ENCODE measurements around the gene SLC6A11.

GRCh38 chr3:10976770-10977169 lies 160.7 kb downstream of the SLC6A11 start:
- no peak for TF ChIP-seq CTCF (IDR thresholded peaks at IDR 0.05)
- no peak for TF ChIP-seq POLR2A (IDR thresholded peaks at IDR 0.05)

Data from esophagus squamous epithelium (tissue), 4 donors.